ENCODE data around the gene FRS2. TPM values are rescaled to one million over a fixed set of nuclear protein-coding genes. Genes with fewer than 3 reads are reported as not detected.

Gene FRS2
- total and polyA plus RNA-seq, 9 of the 15 experiments (the other 6 are each of a cell fraction or from before 2014, with no cell fraction given) = 1.0 to 9.1 (median 6.0) TPM

- no peak for TF ChIP-seq ZNF280B (CRISPR knock-in tag; IDR thresholded peaks at IDR 0.05)
Measured at GRCh38 chr12:69508091-69508490, 37.9 kb downstream of the FRS2 start (continued).

- Histone ChIP-seq H2AFZ (ENCODE audit: low read depth, low read length) (no peak overlapping the region), H3K27me3 (ENCODE audit: control insufficient read depth in 2 of 2, insufficient read depth in 2 of 2, low read length in 2 of 2) (no peaks in the 10 kb centered on the region), H3K4me2 (ENCODE audit: insufficient read depth, low read length) (no peak overlapping the region), H3K27ac (ENCODE audit: extremely low read depth, low read depth, low read length) (no peak overlapping the region), H3K4me1 (replicated peaks in 1 of 2; ENCODE audit: control insufficient read depth in 2 of 2, insufficient read depth in 2 of 2, low read length in 2 of 2) (peaks cover 0 to 11% of the 10 kb centered on the region in 2 experiments; a peak in 2 of 5 replicates), H3K9me3 (replicated peaks; ENCODE audit: control insufficient read depth, insufficient read depth, low read depth, low read length) (no peaks in the 10 kb centered on the region), H3K79me2 (ENCODE audit: control insufficient read depth, insufficient read depth, low read length) (peaks cover 43% of the 10 kb centered on the region), H3K4me3 (no peak overlapping the region), H3K9me1 (ENCODE audit: control insufficient read depth, insufficient read depth, low read length) (no peaks in the 10 kb centered on the region), H4K20me1 (replicated peaks; ENCODE audit: control insufficient read depth, insufficient read depth, low read length) (no peaks in the 10 kb centered on the region; the same call in 1 of the 2 replicates), H3K9ac (ENCODE audit: insufficient read depth in 1 of 2, low read depth in 2 of 2, low read length in 2 of 2) (no peak overlapping the region), H3K36me3 (ENCODE audit: control insufficient read depth, insufficient read depth, low read length) (no peaks in the 10 kb centered on the region)
- FAIRE-seq (no peak), ATAC-seq (no peak), DNase-seq (ENCODE audit: extremely low read depth in 1 of 4, low spot score in 3 of 4) (no peak)
- intact Hi-C loops (cut with micrococcal nuclease) = no loop called here
- TF ChIP-seq SRF (CRISPR knock-in tag; IDR thresholded peaks at IDR 0.05) = no peak
- no peak for TF ChIP-seq EP400 (IDR thresholded peaks at IDR 0.05)
- TF ChIP-seq CBFB (CRISPR knock-in tag; IDR thresholded peaks at IDR 0.05) = no peak
- no peak for TF ChIP-seq RBM22 (IDR thresholded peaks at IDR 0.05; ENCODE audit: low read depth, low read length, poor library complexity, severe bottlenecking)
- no peak for TF ChIP-seq FOXK1 (CRISPR knock-in tag; IDR thresholded peaks at IDR 0.05; ENCODE audit: borderline replicate concordance)
- TF ChIP-seq NKRF (IDR thresholded peaks at IDR 0.05; ENCODE audit: borderline replicate concordance) = no peak
- TF ChIP-seq NBN (IDR thresholded peaks at IDR 0.05; ENCODE audit: low read depth) = no peak
- no peak for TF ChIP-seq ELK3 (CRISPR knock-in tag; IDR thresholded peaks at IDR 0.05)
- no peak for TF ChIP-seq SOX6 (IDR thresholded peaks at IDR 0.05)
- no peak for TF ChIP-seq MYBL2 (IDR thresholded peaks at IDR 0.05; ENCODE audit: low read depth)
- no peak for TF ChIP-seq MYBL2 (CRISPR knock-in tag; IDR thresholded peaks at IDR 0.05; ENCODE audit: borderline replicate concordance)
- BruUV-seq (replicated peaks) = no TSS peak
- in situ Hi-C loops (cut with MboI) = no loop called here
- 64% methylated on average over 1 of the region's 1 CpG for WGBS (ENCODE audit: insufficient coverage, low coverage, missing lambda C conversion rate)
- ChIA-PET POLR2A (interaction anchor here (0.8 kb wide), 1 partner anchor 15 kb away, joined by 3 read pairs; no protein-coding TSS in a partner anchor), CTCF (ENCODE audit: low intra/inter-chr PET ratio) (no interaction called here)
Measured at GRCh38 chr12:69508621-69509020, 38.4 kb downstream of the FRS2 start.

All from K562 (cell line).